ENCODE results near the gene UGT1A8. TPM values are rescaled to one million over a fixed set of nuclear protein-coding genes. Genes with fewer than 3 reads are reported as not detected.
"Not testable (repeated sequence)": the region's sequence is repeated elsewhere in the genome, so short reads cannot be mapped to it uniquely, and the experiment has no call there.

The UGT1A8 gene
- total RNA-seq (not detected), polyA plus RNA-seq (1 to 10 TPM; 1.8 to 8.8 (median 7.4) TPM)

GRCh38 chr2:233617476-233617875 is at the start of gene UGT1A8:
TSS of gene UGT1A8 (plus strand) at chr2:233617633. CDS start at chr2:233617708, 75 bp downstream.
- H3K27me3 ChIP-seq: not testable (repeated sequence)

DNA sequence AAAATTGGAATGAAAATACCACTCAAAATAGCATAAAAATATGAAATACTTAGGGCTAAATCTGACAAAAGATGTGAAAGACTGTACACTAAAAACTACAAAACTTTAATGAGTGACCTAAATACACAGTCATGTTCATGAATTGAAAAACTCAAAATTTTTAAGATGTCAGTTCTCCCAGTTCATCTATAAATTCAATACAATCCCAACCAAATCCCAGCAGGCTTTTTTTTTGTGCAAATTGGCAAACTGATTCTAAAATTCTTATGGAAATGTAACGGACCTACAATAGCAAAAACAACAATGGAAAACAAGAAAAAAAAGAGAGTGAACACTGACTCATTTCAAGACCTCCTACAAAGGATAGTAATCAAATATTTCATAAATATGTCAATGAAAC is 46.4 kb upstream of the UGT1A8 start:
- Histone ChIP-seq H3K36me3 (no peaks in the 10 kb centered on the region), H3K9me3 (no peaks in the 10 kb centered on the region), H3K27me3 (no peaks in the 10 kb centered on the region), H3K4me3 (no peak overlapping the region), H3K27ac (no peak overlapping the region), H3K4me1 (no peaks in the 10 kb centered on the region)
- no peak for DNase-seq
- 77 to 80% methylated on average over 1 of the region's 1 CpG for WGBS, 2 donors
- intact Hi-C loops (cut with DNase I): no loop called here
- no peak for TF ChIP-seq EP300 (IDR thresholded peaks at IDR 0.05)
- TF ChIP-seq POLR2A (IDR thresholded peaks at IDR 0.05): no peak

More at GRCh38 chr2:233617476-233617875, at the start of gene UGT1A8:
- H3K4me1 ChIP-seq; H3K9me3 ChIP-seq; H3K4me3 ChIP-seq; H3K36me3 ChIP-seq; DNase-seq; H3K27ac ChIP-seq; intact Hi-C loops (cut with DNase I): not testable (repeated sequence)
- 14 to 75% methylated on average over 5 of the region's 5 CpGs for WGBS, 2 donors

DNA sequence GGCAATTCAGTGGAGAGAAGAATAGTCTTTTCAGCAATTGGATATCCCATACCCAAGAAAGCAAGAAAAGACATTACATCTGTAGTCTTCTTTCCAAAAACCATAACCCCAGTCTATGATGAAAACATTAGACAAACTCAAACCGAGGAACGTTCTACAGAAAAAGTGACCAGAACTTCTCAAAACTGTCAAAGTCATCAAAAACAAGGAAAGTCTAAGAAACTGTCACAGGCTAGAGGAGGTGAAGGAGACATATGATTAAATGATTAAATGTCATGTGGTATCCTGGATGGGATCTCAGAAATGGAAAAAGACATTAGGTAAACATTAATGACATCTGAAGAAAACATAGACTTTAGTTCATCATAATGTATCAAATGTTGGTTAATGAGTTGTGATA is 46.0 kb upstream of the UGT1A8 start:
- Histone ChIP-seq H3K4me1 (no peaks in the 10 kb centered on the region), H3K27ac (no peak overlapping the region), H3K9me3 (no peaks in the 10 kb centered on the region), H3K4me3 (no peak overlapping the region), H3K36me3 (no peaks in the 10 kb centered on the region), H3K27me3 (no peaks in the 10 kb centered on the region)
- TF ChIP-seq POLR2AphosphoS5 (IDR thresholded peaks at IDR 0.05): no peak
- TF ChIP-seq POLR2A (IDR thresholded peaks at IDR 0.05): no peak
- TF ChIP-seq CTCF (IDR thresholded peaks at IDR 0.05): no peak
- TF ChIP-seq EP300 (IDR thresholded peaks at IDR 0.05): no peak
- intact Hi-C loops (cut with DNase I): no loop called here
- WGBS, 2 donors: 89 to 90% methylated on average over 2 of the region's 2 CpGs
- DNase-seq: no peak

DNA sequence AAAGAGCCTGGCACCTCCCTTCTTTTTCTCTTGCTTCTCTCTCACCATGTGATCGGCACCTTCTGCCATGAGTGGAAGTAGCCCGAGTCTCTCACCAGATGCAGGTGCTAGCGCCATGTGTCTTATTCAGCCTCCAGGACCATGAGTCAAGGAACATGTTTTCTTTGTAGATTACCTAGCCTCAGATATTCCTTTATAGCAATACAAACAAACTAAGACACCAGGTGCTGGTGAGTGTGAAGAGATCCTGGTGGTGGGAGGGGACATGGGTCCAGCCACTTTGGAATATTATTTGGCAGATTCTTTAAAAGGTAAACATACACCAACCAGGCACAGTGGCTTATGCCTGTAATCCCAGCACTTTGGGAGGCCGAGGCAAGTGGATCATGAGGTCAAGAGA is 45.0 kb upstream of the UGT1A8 start:
- no peaks in the 10 kb centered on the region for H3K9me3 ChIP-seq
- no peaks in the 10 kb centered on the region for H3K4me1 ChIP-seq
- H3K36me3 ChIP-seq: no peaks in the 10 kb centered on the region
- H3K27me3 ChIP-seq: no peaks in the 10 kb centered on the region
- 60 to 92% methylated on average over 4 of the region's 4 CpGs for WGBS, 2 donors
- TF ChIP-seq POLR2A (IDR thresholded peaks at IDR 0.05) (no peak), POLR2AphosphoS5 (IDR thresholded peaks at IDR 0.05) (no peak), EP300 (IDR thresholded peaks at IDR 0.05) (no peak), CTCF (IDR thresholded peaks at IDR 0.05) (no peak)
- no peak overlapping the region for H3K4me3 ChIP-seq
- intact Hi-C loops (cut with DNase I): no loop called here
- DNase-seq: no peak
- no peak overlapping the region for H3K27ac ChIP-seq

GRCh38 chr2:233577341-233577740 is 40.1 kb upstream of the UGT1A8 start:
- DNase-seq; H3K27ac ChIP-seq; H3K9me3 ChIP-seq; H3K4me3 ChIP-seq; H3K27me3 ChIP-seq; intact Hi-C loops (cut with DNase I); H3K36me3 ChIP-seq; H3K4me1 ChIP-seq: not testable (repeated sequence)
- WGBS, 2 donors: 61 to 63% methylated on average over 5 of the region's 5 CpGs

DNA sequence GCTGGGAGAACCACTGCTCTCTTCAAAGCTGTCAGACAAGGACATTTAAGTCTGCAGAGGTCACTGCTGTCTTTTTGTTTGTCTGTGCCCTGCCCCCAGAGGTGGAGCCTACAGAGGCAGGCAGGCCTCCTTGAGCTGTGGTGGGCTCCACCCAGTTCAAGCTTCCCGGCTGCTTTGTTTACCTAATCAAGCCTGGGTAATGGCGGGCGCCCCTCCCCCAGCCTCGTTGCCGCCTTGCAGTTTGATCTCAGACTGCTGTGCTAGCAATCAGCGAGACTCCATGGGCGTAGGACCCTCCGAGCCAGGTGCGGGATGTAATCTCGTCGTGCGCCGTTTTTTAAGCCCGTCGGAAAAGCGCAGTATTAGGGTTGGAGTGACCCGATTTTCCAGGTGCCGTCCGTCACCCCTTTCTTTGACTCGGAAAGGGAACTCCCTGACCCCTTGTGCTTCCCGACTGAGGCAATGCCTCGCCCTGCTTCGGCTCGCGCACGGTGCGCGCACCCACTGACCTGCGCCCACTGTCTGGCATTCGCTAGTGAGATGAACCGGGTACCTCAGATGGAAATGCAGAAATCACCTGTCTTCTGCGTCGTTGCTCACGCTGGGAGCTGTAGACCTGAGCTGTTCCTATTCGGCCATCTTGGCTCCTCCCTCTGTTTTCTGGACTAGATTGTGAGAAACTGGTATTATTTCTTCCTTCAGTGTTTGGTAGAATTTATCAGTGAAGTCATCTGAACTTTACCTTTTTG is 34.0 kb upstream of the UGT1A8 start:
- H3K9me3 ChIP-seq; H3K27ac ChIP-seq; H3K36me3 ChIP-seq; H3K4me3 ChIP-seq; DNase-seq; intact Hi-C loops (cut with DNase I); H3K27me3 ChIP-seq; H3K4me1 ChIP-seq: not testable (repeated sequence)
- 78 to 82% methylated on average over 35 of the region's 35 CpGs for WGBS, 2 donors

DNA sequence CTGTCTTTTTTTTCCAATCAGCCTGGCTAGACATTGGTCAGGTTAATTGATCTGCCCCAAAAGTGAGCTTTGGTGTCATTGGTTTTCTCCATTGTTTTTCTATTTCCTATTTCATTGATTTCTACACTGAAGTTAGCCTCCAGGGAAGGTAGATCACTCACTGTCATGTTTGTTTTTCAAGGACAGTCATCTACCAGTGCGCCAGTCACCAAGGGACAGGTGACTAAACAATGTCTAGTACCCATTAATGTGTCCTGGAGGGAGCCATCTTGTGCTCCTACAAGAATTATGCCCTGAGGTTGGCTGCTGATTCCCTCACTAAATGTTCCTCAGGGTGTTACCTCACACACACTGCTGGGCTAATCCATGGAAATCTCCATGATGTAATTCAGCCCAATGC is 33.2 kb upstream of the UGT1A8 start:
- DNase-seq: no peak
- 95% methylated on average over 1 of the region's 1 CpG for WGBS, 2 donors
- H3K27me3 ChIP-seq: peaks cover 0 to 8% (median 0%) of the 10 kb centered on the region in 3 donors
- no peaks in the 10 kb centered on the region for H3K4me1 ChIP-seq
- intact Hi-C loops (cut with DNase I): no loop called here
- no peak for TF ChIP-seq CTCF (IDR thresholded peaks at IDR 0.05)
- no peak for TF ChIP-seq POLR2AphosphoS5 (IDR thresholded peaks at IDR 0.05)
- no peak for TF ChIP-seq EP300 (IDR thresholded peaks at IDR 0.05)
- TF ChIP-seq POLR2A (IDR thresholded peaks at IDR 0.05): no peak
- H3K9me3 ChIP-seq: no peaks in the 10 kb centered on the region
- no peaks in the 10 kb centered on the region for H3K36me3 ChIP-seq
- H3K27ac ChIP-seq: no peak overlapping the region
- H3K4me3 ChIP-seq: no peak overlapping the region

Measured in sigmoid colon (tissue), 7 donors.